GM12878 (cell line): Measurements from ENCODE around the gene UBXN10. TPM values are rescaled to one million over a fixed set of nuclear protein-coding genes. Genes with fewer than 3 reads are reported as not detected.

ENCODE experiments used
- BCL3 ChIP-seq: IDR thresholded peaks from 2 replicates; pipeline ENCODE4 v1.6.1; 2011; ENCODE audit warnings: borderline replicate concordance, low read depth, mild to moderate bottlenecking, moderate library complexity, low read length; ENCODE audit not compliant: insufficient read depth, poor library complexity, severe bottlenecking
- BHLHE40 ChIP-seq, 2 experiments: fragments of 450-650 bp in 1 of 2; IDR thresholded peaks; 2 replicates each; pipeline ENCODE4 v1.6.1; 2011 to 2017; ENCODE audit warnings: low read depth in 2 of 2, borderline replicate concordance in 1 of 2, improper control_type of control experiment in 1 of 2, low read length in 1 of 2, mild to moderate bottlenecking in 1 of 2
- ETV6 ChIP-seq, 2 experiments: fragments of 450-650 bp in 1 of 2; IDR thresholded peaks in 1 of 2; conservative IDR thresholded peaks in 1 of 2; 2 replicates each; pipeline ENCODE4 v1.6.1; 2014; ENCODE audit warnings: antibody characterized with exemption in 1 of 2, borderline replicate concordance in 1 of 2, low read depth in 1 of 2, mild to moderate bottlenecking in 1 of 2, moderate library complexity in 1 of 2
- MLLT1 ChIP-seq: fragments of 450-650 bp; IDR thresholded peaks from 2 replicates; pipeline ENCODE4 v1.6.1; 2016; ENCODE audit warnings: mild to moderate bottlenecking
- NFIC ChIP-seq: IDR thresholded peaks from 2 replicates; pipeline ENCODE4 v1.6.1; 2012; ENCODE audit warnings: low read depth, mild to moderate bottlenecking, inconsistent platforms, low read length, moderate library complexity
- NFYB ChIP-seq: IDR thresholded peaks from 2 replicates; pipeline ENCODE4 v1.6.1; 2011; ENCODE audit warnings: low read depth, mild to moderate bottlenecking, low read length, improper control_type of control experiment, moderate library complexity; ENCODE audit not compliant: insufficient read depth
- NR2C1 ChIP-seq: fragments of 450-650 bp; IDR thresholded peaks from 2 replicates; pipeline ENCODE4 v1.6.1; 2017; ENCODE audit warnings: antibody characterized with exemption, mild to moderate bottlenecking, moderate library complexity
- RAD21 ChIP-seq: IDR thresholded peaks from 2 replicates; pipeline ENCODE4 v1.6.1; 2011; ENCODE audit warnings: mild to moderate bottlenecking, low read depth, low read length, moderate library complexity; ENCODE audit not compliant: insufficient read depth
- REST ChIP-seq: IDR thresholded peaks from 2 replicates; pipeline ENCODE4 v1.6.1; 2012; ENCODE audit warnings: mild to moderate bottlenecking, low read depth, low read length
- STAT3 ChIP-seq: IDR thresholded peaks from 2 replicates; pipeline ENCODE4 v1.6.1; 2011; ENCODE audit warnings: low read depth, low read length, improper control_type of control experiment
- ZNF24 ChIP-seq: fragments of 450-650 bp; IDR thresholded peaks from 2 replicates; pipeline ENCODE4 v1.6.1; 2017; ENCODE audit warnings: antibody characterized with exemption, mild to moderate bottlenecking
- polyA plus RNA-seq, 11 experiments: library from polyadenylated mRNA; depleted of rRNA in 4 of 11; unstranded in 6 of 11; stranded (reverse) in 5 of 11; fragments of >200 nt; fragmentation: Nextera tagmentation in 4 of 11; fragmentation: Illumina TruSeq in 1 of 11; extraction: Ambion mirVana in 4 of 11; extraction: Trizol in 1 of 11; gene quantifications; 1 replicate in 1 of 11; 2 replicates in 10 of 11; pipeline versions ENCODE4 v1.2.1 to v1.2.3, GENCODE V29; 2011 to 2016; ENCODE audit warnings: inconsistent platforms in 2 of 11, missing spikeins in 2 of 11, low read depth in 1 of 11
- total RNA-seq, 4 experiments: library from RNA; depleted of rRNA in 3 of 4; stranded (reverse); fragments of >200 nt in 3 of 4; fragmentation: Illumina TruSeq in 1 of 4; extraction: Trizol in 1 of 4; gene quantifications; 2 replicates each; pipeline versions ENCODE4 v1.2.1 to v1.2.3, GENCODE V29; 2013 to 2021
- TF ChIP-seq, protein P1 (sequence below): fragments of 450-650 bp; IDR thresholded peaks from 2 replicates; pipeline ENCODE4 v1.6.1; 2017; ENCODE audit warnings: borderline replicate concordance
- TF ChIP-seq, protein P2 (sequence below): IDR thresholded peaks from 2 replicates; pipeline ENCODE4 v1.6.1; 2012; ENCODE audit warnings: low read length, inconsistent platforms

Gene UBXN10
- total and polyA plus RNA-seq, 10 of the 15 experiments (the other 5 are each of a cell fraction or from before 2014, with no cell fraction given): 0.03 to 0.15 (median 0.06) TPM; not detected in 7

GRCh38 chr1:20198296-20198695 is 12.4 kb downstream of the UBXN10 start (continued):
- no peak for TF ChIP-seq REST
- no peak for TF ChIP-seq NR2C1
- TF ChIP-seq BHLHE40 (IDR thresholded peaks at IDR 0.05; ENCODE audit: borderline replicate concordance in 1 of 2, low read depth in 2 of 2, low read length in 1 of 2): no peak
- TF ChIP-seq RAD21: no peak
- TF ChIP-seq, protein P1, sequence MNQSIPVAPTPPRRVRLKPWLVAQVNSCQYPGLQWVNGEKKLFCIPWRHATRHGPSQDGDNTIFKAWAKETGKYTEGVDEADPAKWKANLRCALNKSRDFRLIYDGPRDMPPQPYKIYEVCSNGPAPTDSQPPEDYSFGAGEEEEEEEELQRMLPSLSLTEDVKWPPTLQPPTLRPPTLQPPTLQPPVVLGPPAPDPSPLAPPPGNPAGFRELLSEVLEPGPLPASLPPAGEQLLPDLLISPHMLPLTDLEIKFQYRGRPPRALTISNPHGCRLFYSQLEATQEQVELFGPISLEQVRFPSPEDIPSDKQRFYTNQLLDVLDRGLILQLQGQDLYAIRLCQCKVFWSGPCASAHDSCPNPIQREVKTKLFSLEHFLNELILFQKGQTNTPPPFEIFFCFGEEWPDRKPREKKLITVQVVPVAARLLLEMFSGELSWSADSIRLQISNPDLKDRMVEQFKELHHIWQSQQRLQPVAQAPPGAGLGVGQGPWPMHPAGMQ: no peak
- TF ChIP-seq NFYB: no peak
- TF ChIP-seq MLLT1: no peak
- TF ChIP-seq NFIC: no peak
- no peak for TF ChIP-seq BCL3
- TF ChIP-seq ETV6 (conservative IDR thresholded peaks at IDR 0.05 in 1 of 2, IDR thresholded peaks at IDR 0.05 in 1 of 2; ENCODE audit: borderline replicate concordance in 1 of 2, low read depth in 1 of 2): no peak
- TF ChIP-seq, protein P2, sequence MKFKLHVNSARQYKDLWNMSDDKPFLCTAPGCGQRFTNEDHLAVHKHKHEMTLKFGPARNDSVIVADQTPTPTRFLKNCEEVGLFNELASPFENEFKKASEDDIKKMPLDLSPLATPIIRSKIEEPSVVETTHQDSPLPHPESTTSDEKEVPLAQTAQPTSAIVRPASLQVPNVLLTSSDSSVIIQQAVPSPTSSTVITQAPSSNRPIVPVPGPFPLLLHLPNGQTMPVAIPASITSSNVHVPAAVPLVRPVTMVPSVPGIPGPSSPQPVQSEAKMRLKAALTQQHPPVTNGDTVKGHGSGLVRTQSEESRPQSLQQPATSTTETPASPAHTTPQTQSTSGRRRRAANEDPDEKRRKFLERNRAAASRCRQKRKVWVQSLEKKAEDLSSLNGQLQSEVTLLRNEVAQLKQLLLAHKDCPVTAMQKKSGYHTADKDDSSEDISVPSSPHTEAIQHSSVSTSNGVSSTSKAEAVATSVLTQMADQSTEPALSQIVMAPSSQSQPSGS: no peak
- no peak for TF ChIP-seq STAT3
- TF ChIP-seq ZNF24: no peak
